ENCODE measurements around the gene SCAMP4. TPM values are rescaled to one million over a fixed set of nuclear protein-coding genes. Genes with fewer than 3 reads are reported as not detected.
"Not testable (repeated sequence)": the region's sequence is repeated elsewhere in the genome, so short reads cannot be mapped to it uniquely, and the experiment has no call there.

SCAMP4 gene
- total RNA-seq, 1 experiment from 2014 or later = 81.3 TPM

GRCh38 chr19:1875646-1876495, 29.3 kb upstream of the SCAMP4 start (continued):
- peak; percentile 40; the same call in 1 of the 2 replicates for TF ChIP-seq ZBTB43 (CRISPR knock-in tag; IDR thresholded peaks at IDR 0.05)
- TF ChIP-seq HMGXB4 (CRISPR knock-in tag; IDR thresholded peaks at IDR 0.05) = peak; percentile 86; the same call in 1 of the 2 replicates
- TF ChIP-seq TEAD1 (CRISPR knock-in tag; IDR thresholded peaks at IDR 0.05) = peak; percentile 88
- no peak for TF ChIP-seq HMGA2 (CRISPR knock-in tag; IDR thresholded peaks at IDR 0.05)
- no peak for TF ChIP-seq TCF7 (CRISPR knock-in tag; IDR thresholded peaks at IDR 0.05; ENCODE audit: low read depth)
- TF ChIP-seq NR3C1 (CRISPR knock-in tag; conservative IDR thresholded peaks at IDR 0.05; ENCODE audit: low read depth) = no peak
- peak; percentile 70; the same call in 1 of the 2 replicates for TF ChIP-seq PRRX2 (CRISPR knock-in tag; IDR thresholded peaks at IDR 0.05)
- TF ChIP-seq ARID4B (CRISPR knock-in tag; IDR thresholded peaks at IDR 0.05; ENCODE audit: borderline replicate concordance) = peak; percentile 73; the same call in 1 of the 2 replicates
- TF ChIP-seq ZNF425 (CRISPR knock-in tag; conservative IDR thresholded peaks at IDR 0.05) = no peak
- TF ChIP-seq ZNF317 (CRISPR knock-in tag; IDR thresholded peaks at IDR 0.05; ENCODE audit: borderline replicate concordance, low read depth) = peak; percentile 45; the same call in 1 of the 2 replicates
- no peak for TF ChIP-seq NR1H2 (CRISPR knock-in tag; IDR thresholded peaks at IDR 0.05)

GRCh38 chr19:1876496-1877279, 28.5 kb upstream of the SCAMP4 start:
- H3K27me3 Mint-ChIP-seq (ENCODE audit: low read depth) = not testable (repeated sequence)
- H3K4me3 Mint-ChIP-seq = peak overlapping the region; percentile 99

More at GRCh38 chr19:1876496-1877279, 28.5 kb upstream of the SCAMP4 start:
- Mint-ChIP-seq H3K27ac (peak overlapping the region; percentile 63; the same call in 1 of the 2 replicates), H3K4me1 (peaks cover 16% of the 10 kb centered on the region)
- not testable (repeated sequence) for H3K9me3 Mint-ChIP-seq; H3K36me3 Mint-ChIP-seq; DNase-seq (ENCODE audit: low spot score)
- 0 out of 2 replicates have a peak, but pooled peaks have one; percentile 45 for TF ChIP-seq PRRX2 (CRISPR knock-in tag; IDR thresholded peaks at IDR 0.05)
- peak; percentile 1; the same call in 1 of the 2 replicates for TF ChIP-seq PRDM15 (CRISPR knock-in tag; IDR thresholded peaks at IDR 0.05)
- 0 out of 2 replicates have a peak, but pooled peaks have one; percentile 42 for TF ChIP-seq ZBTB43 (CRISPR knock-in tag; IDR thresholded peaks at IDR 0.05)
- TF ChIP-seq ZNF138 (CRISPR knock-in tag; conservative IDR thresholded peaks at IDR 0.05) = 0 out of 2 replicates have a peak, but pooled peaks have one; percentile 10
- peak; percentile 80; the same call in 1 of the 2 replicates for TF ChIP-seq E2F5 (CRISPR knock-in tag; IDR thresholded peaks at IDR 0.05)
- peak; percentile 61 for ATAC-seq
- ChIA-PET POLR2A (interaction anchor here (0.5 to 1.3 kb wide), 5 partner anchors 8 to 48 kb away, joined by 3 to 15 read pairs (median 4); partner anchors contain the start of genes ABHD17A, ADAT3 and SCAMP4), CTCF (interaction anchor here (0.6 to 3.0 kb wide), 16 partner anchors 9 to 134 kb away, joined by 3 to 48 read pairs (median 4); partner anchors contain the start of genes ABHD17A, ADAT3 and SCAMP4)
